IMR-90 (cell line): ENCODE results near the gene RBFOX2.

ENCODE experiments used
- TF ChIP-seq, protein P1 (sequence below): conservative IDR thresholded peaks from 2 replicates; pipeline ENCODE4 v1.5.1; 2012; ENCODE audit warnings: mild to moderate bottlenecking, low read depth, low read length, improper control_type of control experiment
- TF ChIP-seq, protein P2 (sequence below): fragments of 150-350 bp; IDR thresholded peaks from 2 replicates; pipeline ENCODE4 v1.6.1; 2017; ENCODE audit warnings: mild to moderate bottlenecking, antibody characterized with exemption, low read length, low read depth

- TF ChIP-seq, protein P1, sequence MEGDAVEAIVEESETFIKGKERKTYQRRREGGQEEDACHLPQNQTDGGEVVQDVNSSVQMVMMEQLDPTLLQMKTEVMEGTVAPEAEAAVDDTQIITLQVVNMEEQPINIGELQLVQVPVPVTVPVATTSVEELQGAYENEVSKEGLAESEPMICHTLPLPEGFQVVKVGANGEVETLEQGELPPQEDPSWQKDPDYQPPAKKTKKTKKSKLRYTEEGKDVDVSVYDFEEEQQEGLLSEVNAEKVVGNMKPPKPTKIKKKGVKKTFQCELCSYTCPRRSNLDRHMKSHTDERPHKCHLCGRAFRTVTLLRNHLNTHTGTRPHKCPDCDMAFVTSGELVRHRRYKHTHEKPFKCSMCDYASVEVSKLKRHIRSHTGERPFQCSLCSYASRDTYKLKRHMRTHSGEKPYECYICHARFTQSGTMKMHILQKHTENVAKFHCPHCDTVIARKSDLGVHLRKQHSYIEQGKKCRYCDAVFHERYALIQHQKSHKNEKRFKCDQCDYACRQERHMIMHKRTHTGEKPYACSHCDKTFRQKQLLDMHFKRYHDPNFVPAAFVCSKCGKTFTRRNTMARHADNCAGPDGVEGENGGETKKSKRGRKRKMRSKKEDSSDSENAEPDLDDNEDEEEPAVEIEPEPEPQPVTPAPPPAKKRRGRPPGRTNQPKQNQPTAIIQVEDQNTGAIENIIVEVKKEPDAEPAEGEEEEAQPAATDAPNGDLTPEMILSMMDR = no peak
- TF ChIP-seq, protein P2, sequence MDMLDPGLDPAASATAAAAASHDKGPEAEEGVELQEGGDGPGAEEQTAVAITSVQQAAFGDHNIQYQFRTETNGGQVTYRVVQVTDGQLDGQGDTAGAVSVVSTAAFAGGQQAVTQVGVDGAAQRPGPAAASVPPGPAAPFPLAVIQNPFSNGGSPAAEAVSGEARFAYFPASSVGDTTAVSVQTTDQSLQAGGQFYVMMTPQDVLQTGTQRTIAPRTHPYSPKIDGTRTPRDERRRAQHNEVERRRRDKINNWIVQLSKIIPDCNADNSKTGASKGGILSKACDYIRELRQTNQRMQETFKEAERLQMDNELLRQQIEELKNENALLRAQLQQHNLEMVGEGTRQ = no peak
Observed at GRCh38 chr22:35830305-35830704, 198.3 kb downstream of the RBFOX2 start.
